Vagina (tissue), 2 donors: ENCODE results near the gene PNPLA2. TPM values are rescaled to one million over a fixed set of nuclear protein-coding genes. Genes with fewer than 3 reads are reported as not detected.

Source experiments
- DNase-seq, 2 donors: peaks; one replicate each; pipeline ENCODE4 v3.0.0-alpha.2; 2017; ENCODE audit errors: extremely low spot score in 2 of 2
- H3K27ac ChIP-seq: fragments of 200-600 bp; sonication (generic); one replicate; pipeline ENCODE4 v1.5.1; 2019
- H3K27me3 ChIP-seq: fragments of 200-600 bp; sonication (generic); one replicate; pipeline ENCODE4 v1.5.1; 2019
- H3K36me3 ChIP-seq, 2 donors: fragments of 200-600 bp; sonication (generic); one replicate each; pipeline ENCODE4 v1.5.1; 2017 to 2019
- H3K4me1 ChIP-seq: fragments of 200-600 bp; sonication (generic); one replicate; pipeline ENCODE4 v1.5.1; 2019
- H3K4me3 ChIP-seq, 2 donors: fragments of 200-600 bp; sonication (generic); 1 replicate in 1 of 2; 2 replicates in 1 of 2; pipeline ENCODE4 v1.5.1; 2016 to 2019
- H3K9me3 ChIP-seq: fragments of 200-600 bp; sonication (generic); one replicate; pipeline ENCODE4 v1.5.1; 2019
- CTCF ChIP-seq, 3 experiments: fragments of 450-650 bp in 2 of 3; fragments of 200-600 bp in 1 of 3; sonication (generic) in 1 of 3; IDR thresholded peaks; one replicate each; pipeline ENCODE4 v1.5.1; 2017 to 2019; ENCODE audit warnings: antibody characterized with exemption in 3 of 3, mild to moderate bottlenecking in 2 of 3, moderate library complexity in 2 of 3
- POLR2A ChIP-seq, 2 donors: fragments of 450-650 bp; IDR thresholded peaks; one replicate each; pipeline ENCODE4 v1.6.1; 2017; ENCODE audit warnings: antibody characterized with exemption in 2 of 2, mild to moderate bottlenecking in 2 of 2, moderate library complexity in 2 of 2
- POLR2AphosphoS5 ChIP-seq, 2 donors: sonication (generic); formaldehyde crosslinking; IDR thresholded peaks; one replicate each; pipeline ENCODE4 v1.9.0; 2017; ENCODE audit warnings: antibody characterized with exemption in 2 of 2, mild to moderate bottlenecking in 2 of 2, low read depth in 1 of 2; ENCODE audit not compliant: insufficient read depth in 1 of 2
- intact Hi-C: fragments of 100-400 bp; cut with DNase I; formaldehyde crosslinking; loops from one replicate; pipeline ENCODE4 v1.15.1; 2023
- total RNA-seq: library from RNA; depleted of rRNA; stranded (reverse); fragments of >200 nt; gene quantifications from one replicate; pipeline ENCODE4 v1.2.3, GENCODE V29; 2016

PNPLA2 gene
- total RNA-seq, 1 donor from 2014 or later = 103 TPM

GRCh38 chr11:831118-831864, 12.6 kb downstream of the PNPLA2 start:
- intact Hi-C loops = no loop called here
- no peak overlapping the region for H3K27ac ChIP-seq
- peaks cover 0 to 5% of the 10 kb centered on the region in 2 donors for H3K36me3 ChIP-seq
- TF ChIP-seq POLR2A (IDR thresholded peaks at IDR 0.05) = no peak
- TF ChIP-seq CTCF (IDR thresholded peaks at IDR 0.05) = no peak
- TF ChIP-seq POLR2AphosphoS5 (IDR thresholded peaks at IDR 0.05; ENCODE audit: insufficient read depth in 1 of 2, low read depth in 1 of 2) = no peak
- H3K4me1 ChIP-seq = peaks cover 87% of the 10 kb centered on the region
- DNase-seq = no peak
- peak overlapping the region; percentile 38 to 42 for H3K4me3 ChIP-seq
- no peaks in the 10 kb centered on the region for H3K27me3 ChIP-seq
- H3K9me3 ChIP-seq = no peaks in the 10 kb centered on the region

DNA sequence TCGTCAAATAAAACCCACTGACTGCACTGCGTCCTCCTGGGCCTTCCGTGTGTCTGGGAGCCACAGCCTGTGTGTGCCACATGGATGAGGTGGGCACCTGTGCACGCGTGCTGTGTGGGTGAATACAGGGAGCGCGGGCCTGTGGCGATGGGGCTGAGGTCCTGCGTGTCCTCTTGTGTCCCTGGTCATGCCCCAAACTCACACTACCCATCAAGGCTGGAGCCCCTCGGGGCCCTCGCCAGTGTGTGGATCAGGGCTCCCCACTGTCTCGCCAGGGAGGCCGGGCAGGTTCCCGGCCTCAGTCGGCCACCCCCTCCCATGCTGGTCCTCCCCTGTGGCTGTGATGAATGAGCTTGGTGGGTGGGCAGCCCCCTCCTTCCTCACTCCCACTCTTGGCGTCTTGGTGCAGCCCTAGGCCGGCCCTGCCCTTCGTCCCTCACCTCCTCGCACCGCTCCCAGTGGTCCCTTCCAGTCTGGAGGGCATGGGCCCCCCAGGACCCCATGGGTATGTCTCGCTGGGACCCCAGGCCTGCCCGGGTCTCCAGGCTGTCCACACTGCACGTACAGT, 13.3 kb downstream of the PNPLA2 start:
- no peaks in the 10 kb centered on the region for H3K27me3 ChIP-seq
- peak overlapping the region; percentile 88 for H3K27ac ChIP-seq
- H3K36me3 ChIP-seq = peaks cover 0 to 12% of the 10 kb centered on the region in 2 donors
- no peak for TF ChIP-seq POLR2A (IDR thresholded peaks at IDR 0.05)
- TF ChIP-seq CTCF (IDR thresholded peaks at IDR 0.05) = no peak
- no peak for TF ChIP-seq POLR2AphosphoS5 (IDR thresholded peaks at IDR 0.05; ENCODE audit: insufficient read depth in 1 of 2, low read depth in 1 of 2)
- peak overlapping the region; percentile 66 to 94 for H3K4me3 ChIP-seq
- DNase-seq = no peak
- intact Hi-C loops = no loop called here
- H3K4me1 ChIP-seq = peaks cover 82% of the 10 kb centered on the region
- H3K9me3 ChIP-seq = no peaks in the 10 kb centered on the region

DNA sequence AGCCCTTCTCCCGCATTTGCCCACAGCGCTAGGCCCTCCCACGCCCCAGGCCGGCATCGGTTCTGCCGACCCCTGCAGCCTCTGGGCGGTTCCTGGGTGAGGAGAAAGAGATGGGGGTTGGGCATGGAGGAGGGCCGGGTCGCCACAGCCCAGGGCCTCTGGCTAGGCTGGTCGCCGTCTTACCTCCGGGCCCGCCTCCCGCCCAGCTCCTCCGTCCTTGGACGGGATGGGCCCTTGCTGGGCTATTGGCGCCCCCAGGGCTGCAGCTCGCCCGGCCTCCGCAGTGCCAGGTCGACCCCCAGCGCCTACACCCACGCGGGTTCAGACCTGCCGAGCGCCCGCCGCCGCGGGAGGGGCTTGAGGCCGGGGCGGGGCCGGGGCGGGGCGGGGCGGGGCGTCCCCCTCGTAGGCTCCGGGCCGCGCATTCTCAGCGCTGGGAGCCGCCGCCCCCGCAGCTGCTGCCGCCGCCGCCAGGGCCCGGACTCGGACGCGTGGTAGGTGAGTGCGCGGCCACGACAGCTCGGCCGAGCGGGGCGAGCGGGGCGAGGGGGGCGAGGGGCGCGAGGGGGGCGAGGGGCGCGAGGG, 13.9 kb downstream of the PNPLA2 start, which contains the start of gene CD151:
Gene CD151 (plus strand): TSS at position 424 of the 585 bp plus-strand sequence. CDS start 3,118 bp downstream, outside the sequence.
- Histone ChIP-seq H3K9me3 (no peaks in the 10 kb centered on the region), H3K36me3 (peaks cover 0 to 18% of the 10 kb centered on the region in 2 donors), H3K4me1 (peaks cover 84% of the 10 kb centered on the region), H3K4me3 (peak within 1 kb of the TSS; percentile 66 to 94), H3K27ac (peak within 1 kb of the TSS; percentile 88), H3K27me3 (no peaks in the 10 kb centered on the region)
- TF ChIP-seq POLR2A (IDR thresholded peaks at IDR 0.05) (no peak), POLR2AphosphoS5 (IDR thresholded peaks at IDR 0.05; ENCODE audit: insufficient read depth in 1 of 2, low read depth in 1 of 2) (no peak), CTCF (IDR thresholded peaks at IDR 0.05) (no peak)
- intact Hi-C loops = no loop called here
- no peak for DNase-seq

GRCh38 chr11:833114-833791, 14.5 kb downstream of the PNPLA2 start:
- Histone ChIP-seq H3K27ac (peak overlapping the region; percentile 88), H3K27me3 (no peaks in the 10 kb centered on the region), H3K4me3 (peak overlapping the region; percentile 66 to 94), H3K9me3 (no peaks in the 10 kb centered on the region), H3K4me1 (peaks cover 86% of the 10 kb centered on the region), H3K36me3 (peaks cover 0 to 24% of the 10 kb centered on the region in 2 donors)
- TF ChIP-seq CTCF (IDR thresholded peaks at IDR 0.05) (peak in 1 of 3 experiments; percentile 12), POLR2AphosphoS5 (IDR thresholded peaks at IDR 0.05; ENCODE audit: insufficient read depth in 1 of 2, low read depth in 1 of 2) (peak in 1 of 2 donors; percentile 42), POLR2A (IDR thresholded peaks at IDR 0.05) (no peak)
- intact Hi-C loops = no loop called here
- DNase-seq = no peak
